GM12878 (cell line): Measurements from ENCODE around the gene BRINP3. TPM values are rescaled to one million over a fixed set of nuclear protein-coding genes. Genes with fewer than 3 reads are reported as not detected.

Experiments used
- ATAC-seq: fragments of 200-7000 bp; cut with Tn5 transposase; 3 replicates; pipeline ENCODE4 v1.9.1; 2020; ENCODE audit warnings: mild to moderate bottlenecking, moderate library complexity
- BruUV-seq: library from RNA; stranded (reverse); fragments of 400-500 nt; replicated peaks from 2 replicates; lab custom pipeline; 2021; lab: Mats Ljungman, UMichigan
- CTCF ChIA-PET: fragments of 300-600 bp; sonication (Branson Sonifier 250); formaldehyde crosslinking; extraction: SDS; loops from one replicate; lab custom pipeline; 2021; ENCODE audit warnings: inconsistent platforms; lab: Yijun Ruan, JAX
- POLR2A ChIA-PET: fragments of 350-600 bp; formaldehyde crosslinking; extraction: SDS; loops from one replicate; lab custom pipeline; 2021; ENCODE audit warnings: inconsistent platforms; lab: Charles Lee
- RAD21 ChIA-PET: fragments of 300-600 bp; sonication (Branson Sonifier 250); formaldehyde crosslinking; loops from one replicate; lab custom pipeline; 2023; ENCODE audit warnings: antibody characterized with exemption; ENCODE audit not compliant: unreplicated experiment; lab: Charles Lee
- SMC1A ChIA-PET: fragments of 300-600 bp; sonication (Branson Sonifier 250); formaldehyde crosslinking; loops from one replicate; lab custom pipeline; 2023; ENCODE audit not compliant: unreplicated experiment, uncharacterized antibody; lab: Charles Lee
- DNase-seq: peaks from one replicate; pipeline ENCODE4 v3.0.0-alpha.2; 2011; ENCODE audit warnings: low read depth, low spot score
- FAIRE-seq: peaks from 3 replicates; lab custom pipeline; 2011; peaks lifted over from hg19 to GRCh38; lab: Jason Lieb, UNC
- H2AFZ ChIP-seq: 2 replicates; pipeline ENCODE4 v1.6.0; 2011; ENCODE audit warnings: low read depth, low read length, control low read depth; ENCODE audit not compliant: control insufficient read depth
- H3K27ac ChIP-seq: 2 replicates; pipeline ENCODE4 v1.5.1; 2011; ENCODE audit warnings: control low read depth; ENCODE audit not compliant: control insufficient read depth, insufficient read depth
- H3K27me3 ChIP-seq, 2 experiments: replicated peaks in 1 of 2; 2 replicates each; pipeline versions ENCODE4 v1.6.0 to v1.6.1; 2011; ENCODE audit warnings: low read length in 1 of 2; ENCODE audit not compliant: control insufficient read depth in 2 of 2, insufficient read depth in 2 of 2
- H3K36me3 ChIP-seq, 2 experiments: 2 replicates each; pipeline ENCODE4 v1.5.1; 2011; ENCODE audit warnings: low read length in 1 of 2; ENCODE audit not compliant: control insufficient read depth in 2 of 2, insufficient read depth in 2 of 2
- H3K4me1 ChIP-seq: 2 replicates; pipeline ENCODE4 v1.6.1; 2011; ENCODE audit warnings: mild to moderate bottlenecking, low read length, moderate library complexity, mixed read lengths; ENCODE audit not compliant: control insufficient read depth, insufficient read depth
- H3K4me2 ChIP-seq: 2 replicates; pipeline ENCODE4 v1.6.0; 2011; ENCODE audit warnings: control low read depth; ENCODE audit not compliant: control insufficient read depth, insufficient read depth
- H3K4me3 ChIP-seq: fragments of 200-600 bp; sonication (generic); 2 replicates; pipeline ENCODE4 v1.5.1; 2016
- H3K79me2 ChIP-seq: 2 replicates; pipeline ENCODE4 v1.6.0; 2011; ENCODE audit warnings: low read length; ENCODE audit not compliant: control insufficient read depth, insufficient read depth
- H3K9ac ChIP-seq: 2 replicates; pipeline ENCODE4 v1.8.0; 2011; ENCODE audit warnings: low read length, control low read depth, mixed read lengths; ENCODE audit not compliant: control insufficient read depth, insufficient read depth
- H3K9me3 ChIP-seq: replicated peaks from 3 replicates; pipeline ENCODE4 v1.5.1; 2011; ENCODE audit warnings: mild to moderate bottlenecking, low read length; ENCODE audit not compliant: control insufficient read depth, insufficient read depth
- H4K20me1 ChIP-seq: 2 replicates; pipeline ENCODE4 v1.6.0; 2011; ENCODE audit not compliant: control insufficient read depth, insufficient read depth
- BMI1 ChIP-seq: fragments of 450-650 bp; IDR thresholded peaks from 2 replicates; pipeline ENCODE4 v1.6.1; 2016; ENCODE audit warnings: mild to moderate bottlenecking, moderate library complexity, borderline replicate concordance
- CHD2 ChIP-seq: IDR thresholded peaks from 2 replicates; pipeline ENCODE4 v1.6.1; 2011; ENCODE audit warnings: low read depth, low read length, improper control_type of control experiment, borderline replicate concordance
- E2F8 ChIP-seq: fragments of 450-650 bp; IDR thresholded peaks from 2 replicates; pipeline ENCODE4 v1.6.1; 2018; ENCODE audit warnings: mild to moderate bottlenecking, low read depth, moderate library complexity; ENCODE audit not compliant: partially characterized antibody
- ETV6 ChIP-seq, 2 experiments: fragments of 450-650 bp in 1 of 2; IDR thresholded peaks in 1 of 2; conservative IDR thresholded peaks in 1 of 2; 2 replicates each; pipeline ENCODE4 v1.6.1; 2014; ENCODE audit warnings: antibody characterized with exemption in 1 of 2, borderline replicate concordance in 1 of 2, low read depth in 1 of 2, mild to moderate bottlenecking in 1 of 2, moderate library complexity in 1 of 2
- IRF4 ChIP-seq: IDR thresholded peaks from 2 replicates; pipeline ENCODE4 v1.6.1; 2011; ENCODE audit warnings: low read depth, low read length
- IRF5 ChIP-seq: fragments of 450-650 bp; IDR thresholded peaks from 2 replicates; pipeline ENCODE4 v1.6.1; 2017; ENCODE audit warnings: borderline replicate concordance
- MAX ChIP-seq: IDR thresholded peaks from 2 replicates; pipeline ENCODE4 v1.6.1; 2012; ENCODE audit warnings: low read depth, low read length, improper control_type of control experiment
- NFXL1 ChIP-seq: fragments of 450-650 bp; IDR thresholded peaks from 2 replicates; pipeline ENCODE4 v1.6.1; 2017; ENCODE audit warnings: antibody characterized with exemption, mild to moderate bottlenecking, borderline replicate concordance
- PKNOX1 ChIP-seq: fragments of 450-650 bp; IDR thresholded peaks from 2 replicates; pipeline ENCODE4 v1.6.1; 2016; ENCODE audit warnings: mild to moderate bottlenecking
- POU2F2 ChIP-seq: IDR thresholded peaks from 3 replicates; pipeline ENCODE4 v1.6.1; 2011; ENCODE audit warnings: low read depth, mild to moderate bottlenecking, low read length, borderline replicate concordance
- RB1 ChIP-seq: fragments of 450-650 bp; formaldehyde crosslinking; IDR thresholded peaks from 2 replicates; pipeline ENCODE4 v1.6.1; 2017; ENCODE audit warnings: mild to moderate bottlenecking, borderline replicate concordance
- SIN3A ChIP-seq: IDR thresholded peaks from 2 replicates; pipeline ENCODE4 v1.6.1; 2012; ENCODE audit warnings: low read depth, low read length, improper control_type of control experiment
- SMAD1 ChIP-seq: fragments of 450-650 bp; IDR thresholded peaks from 2 replicates; pipeline ENCODE4 v1.6.1; 2018; ENCODE audit warnings: mild to moderate bottlenecking, low read depth; ENCODE audit not compliant: partially characterized antibody
- SMC3 ChIP-seq: IDR thresholded peaks from 2 replicates; pipeline ENCODE4 v1.6.1; 2011; ENCODE audit warnings: low read length, improper control_type of control experiment, borderline replicate concordance
- ZNF217 ChIP-seq: fragments of 450-650 bp; IDR thresholded peaks from 2 replicates; pipeline ENCODE4 v1.6.1; 2017; ENCODE audit warnings: antibody characterized with exemption, mild to moderate bottlenecking
- ZNF274 ChIP-seq: IDR thresholded peaks from one replicate; pipeline ENCODE4 v1.8.0; 2011; ENCODE audit not compliant: insufficient read length, insufficient read depth
- WGBS: methylation state at CpG from one replicate; pipeline ENCODE4 v1.1.6; 2016; ENCODE audit warnings: low lambda C conversion rate; ENCODE audit not compliant: insufficient replicate concordance, insufficient coverage; ENCODE audit errors: missing lambda C conversion rate; 5-methylcytosine and 5-hydroxymethylcytosine counted together
- in situ Hi-C: fragments of 300-500 bp; cut with MboI; formaldehyde crosslinking; loops from 9 replicates; pipeline ENCODE4 v1.14.3; 2018; ENCODE audit warnings: mixed read lengths
- intact Hi-C: fragments of 100-400 bp; cut with micrococcal nuclease; formaldehyde crosslinking; loops from one replicate; pipeline ENCODE4 v1.14.2; 2022; ENCODE audit not compliant: unreplicated experiment
- polyA plus RNA-seq, 11 experiments: library from polyadenylated mRNA; depleted of rRNA in 4 of 11; unstranded in 6 of 11; stranded (reverse) in 5 of 11; fragments of >200 nt; fragmentation: Nextera tagmentation in 4 of 11; fragmentation: Illumina TruSeq in 1 of 11; extraction: Ambion mirVana in 4 of 11; extraction: Trizol in 1 of 11; gene quantifications; 1 replicate in 1 of 11; 2 replicates in 10 of 11; pipeline versions ENCODE4 v1.2.1 to v1.2.3, GENCODE V29; 2011 to 2016; ENCODE audit warnings: inconsistent platforms in 2 of 11, missing spikeins in 2 of 11, low read depth in 1 of 11
- total RNA-seq, 4 experiments: library from RNA; depleted of rRNA in 3 of 4; stranded (reverse); fragments of >200 nt in 3 of 4; fragmentation: Illumina TruSeq in 1 of 4; extraction: Trizol in 1 of 4; gene quantifications; 2 replicates each; pipeline versions ENCODE4 v1.2.1 to v1.2.3, GENCODE V29; 2013 to 2021

BRINP3 gene
- total and polyA plus RNA-seq, 10 of the 15 experiments (the other 5 are each of a cell fraction or from before 2014, with no cell fraction given): under 0.01 TPM; not detected in 9

GRCh38 chr1:190484045-190484444 lies 6.4 kb upstream of the BRINP3 start:
- TF ChIP-seq MAX: no peak
- no peak for TF ChIP-seq ZNF217
- no peak for TF ChIP-seq SMC3
- no peak for TF ChIP-seq PKNOX1
- TF ChIP-seq ZNF274: no peak
- TF ChIP-seq ETV6 (conservative IDR thresholded peaks at IDR 0.05 in 1 of 2, IDR thresholded peaks at IDR 0.05 in 1 of 2; ENCODE audit: borderline replicate concordance in 1 of 2, low read depth in 1 of 2): no peak
- no peak for TF ChIP-seq SIN3A
- no peak for TF ChIP-seq IRF4
- no peak for TF ChIP-seq RB1
- TF ChIP-seq E2F8: no peak
- TF ChIP-seq CHD2: no peak
- TF ChIP-seq SMAD1: no peak
- TF ChIP-seq NFXL1: no peak
- no peak for TF ChIP-seq POU2F2
- no peak for TF ChIP-seq BMI1
- no peak for TF ChIP-seq IRF5
- H3K36me3 ChIP-seq: no peaks in the 10 kb centered on the region
- ChIA-PET SMC1A (no interaction called here), CTCF (no interaction called here), POLR2A (no interaction called here), RAD21 (no interaction called here)
- no peak overlapping the region for H2AFZ ChIP-seq
- WGBS: 0% methylated on average over 1 of the region's 1 CpG
- H3K9ac ChIP-seq: no peak overlapping the region
- H3K27me3 ChIP-seq: no peaks in the 10 kb centered on the region
- no peaks in the 10 kb centered on the region for H4K20me1 ChIP-seq
- H3K79me2 ChIP-seq: no peaks in the 10 kb centered on the region
- no peaks in the 10 kb centered on the region for H3K4me1 ChIP-seq
- no peak overlapping the region for H3K4me3 ChIP-seq
- in situ Hi-C loops: no loop called here
- ATAC-seq: no peak
- DNase-seq: no peak
- H3K9me3 ChIP-seq: no peaks in the 10 kb centered on the region
- no peak overlapping the region for H3K4me2 ChIP-seq
- no peak overlapping the region for H3K27ac ChIP-seq
- intact Hi-C loops: no loop called here
- no TSS peak for BruUV-seq
- no peak for FAIRE-seq
